GM13976 (cell line): ENCODE results near the gene DHRSX.
"Not testable (repeated sequence)": the region's sequence is repeated elsewhere in the genome, so short reads cannot be mapped to it uniquely, and the experiment has no call there.

Experiments
- DNase-seq: peaks from one replicate; pipeline ENCODE4 v3.0.0; 2012; ENCODE audit warnings: low spot score
- CTCF ChIP-seq: IDR thresholded peaks from 2 replicates; pipeline ENCODE4 v1.5.1; 2012; ENCODE audit warnings: borderline replicate concordance, mild to moderate bottlenecking; ENCODE audit not compliant: insufficient read depth; ENCODE audit errors: extremely low read depth, missing control alignments, control extremely low read depth
- in situ Hi-C: fragments of 300-500 bp; cut with MboI; formaldehyde crosslinking; loops from one replicate; pipeline ENCODE4 v1.12.0; 2022; ENCODE audit warnings: low sequenced_read_pairs, mixed read lengths, inconsistent platforms; ENCODE audit not compliant: unreplicated experiment

Gene DHRSX

GRCh38 chrX:2520539-2520938, 19.8 kb upstream of the DHRSX start:
- in situ Hi-C loops: no loop called here
- no peak for TF ChIP-seq CTCF
- no peak for DNase-seq

GRCh38 chrX:2519638-2520037, 18.9 kb upstream of the DHRSX start:
- DNase-seq, in situ Hi-C loops: not testable (repeated sequence)

DNA sequence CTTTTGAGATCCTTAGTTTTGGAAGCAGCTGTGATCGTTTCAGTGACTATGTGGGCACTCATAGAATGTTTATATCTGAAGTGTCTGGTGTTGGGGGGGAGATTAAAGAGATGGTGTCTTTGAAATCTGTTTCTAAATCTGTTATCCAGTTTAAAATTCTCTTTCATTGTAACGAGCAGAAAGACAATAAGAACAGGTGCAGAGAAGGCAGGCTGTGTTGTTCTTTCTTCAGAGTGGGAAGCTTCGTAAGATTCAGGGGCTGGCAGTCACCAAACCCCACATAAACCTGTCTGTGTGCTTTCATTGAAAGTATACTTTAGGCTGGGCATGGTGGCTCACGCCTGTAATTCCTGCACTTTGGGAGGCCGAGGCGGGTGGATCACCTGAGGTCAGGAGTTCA, 16.3 kb upstream of the DHRSX start:
- in situ Hi-C loops: no loop called here
- TF ChIP-seq CTCF: no peak
- no peak for DNase-seq

- in situ Hi-C loops: no loop called here
- no peak for TF ChIP-seq CTCF
- no peak for DNase-seq
These were observed 15.8 kb upstream of the DHRSX start for GRCh38 chrX:2516623-2517022.

DNA sequence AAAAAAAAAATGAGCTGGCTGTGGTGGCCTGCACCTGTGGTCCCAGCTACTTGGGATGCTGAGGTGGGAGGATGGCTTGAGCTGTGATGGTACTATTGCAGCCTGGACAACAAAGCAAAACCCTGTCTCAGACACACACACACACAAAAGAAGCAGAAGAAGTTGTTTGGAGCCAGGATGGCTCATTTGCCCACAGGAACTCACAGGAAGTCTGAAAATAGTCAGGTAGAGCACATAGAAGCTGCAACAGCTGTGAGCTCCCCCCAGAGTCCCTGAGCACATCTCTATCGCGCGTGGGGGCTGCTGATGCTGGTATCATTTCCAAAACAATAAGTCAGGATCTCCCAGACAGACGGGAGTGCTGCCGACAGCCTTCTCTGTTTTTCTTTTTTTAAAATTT, 13.4 kb upstream of the DHRSX start:
- in situ Hi-C loops: no loop called here
- no peak for DNase-seq
- TF ChIP-seq CTCF: no peak

- in situ Hi-C loops: no loop called here
- TF ChIP-seq CTCF: no peak
- DNase-seq: no peak
These were observed 12.4 kb upstream of the DHRSX start for GRCh38 chrX:2513121-2513664.

GRCh38 chrX:2512501-2512900, 11.7 kb upstream of the DHRSX start:
- in situ Hi-C loops: no loop called here

More at GRCh38 chrX:2512501-2512900, 11.7 kb upstream of the DHRSX start:
- no peak for DNase-seq
- TF ChIP-seq CTCF: no peak
